ENCODE measurements around the gene DPP9.
"Not testable (repeated sequence)": the region's sequence is repeated elsewhere in the genome, so short reads cannot be mapped to it uniquely, and the experiment has no call there.

The DPP9 gene

DNA sequence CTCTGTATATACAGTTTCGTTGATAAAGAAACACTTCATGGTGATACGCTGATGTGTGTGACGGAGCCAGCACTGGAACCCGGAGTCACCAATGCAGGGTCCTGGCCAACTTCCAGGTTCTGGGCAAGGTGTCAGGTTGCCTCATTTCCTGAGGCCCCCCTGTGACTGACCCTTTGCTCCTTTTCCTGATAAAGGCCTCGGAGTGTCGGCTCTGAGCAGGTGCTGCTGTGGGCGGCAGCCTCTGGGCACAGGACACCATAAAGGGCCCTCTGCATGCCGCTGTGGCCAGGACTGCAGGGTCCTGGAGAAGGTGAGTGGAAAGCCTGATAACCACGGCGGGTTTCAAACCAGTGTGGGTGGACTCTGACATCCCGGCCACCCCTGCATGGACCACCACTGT, 36.2 kb downstream of the DPP9 start:
- DNase-seq (ENCODE audit: low read depth), result no peak

DNA sequence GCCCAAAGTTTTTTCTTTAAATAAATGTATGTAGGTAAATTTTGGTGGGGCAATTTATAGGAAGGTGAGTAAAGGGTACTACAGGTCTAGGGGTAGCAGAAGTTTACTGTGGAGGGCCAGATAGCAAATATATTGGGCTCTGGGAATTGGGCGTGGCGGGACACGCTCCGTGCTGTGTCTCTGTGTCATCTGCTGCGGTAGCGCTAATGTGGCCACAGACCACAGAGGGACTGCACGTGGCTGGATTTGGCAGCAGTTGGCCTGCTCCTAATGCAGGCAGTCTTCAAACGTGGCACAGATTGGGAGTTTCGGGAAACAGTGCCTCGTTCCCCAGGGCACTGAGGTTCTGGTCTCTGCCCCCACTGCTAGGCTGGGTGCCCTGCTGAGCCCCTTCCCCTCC, 36.9 kb downstream of the DPP9 start:
- no peak for DNase-seq (ENCODE audit: low read depth)

- DNase-seq (ENCODE audit: low read depth), result no peak
Observed at GRCh38 chr19:4684312-4685095, 39.1 kb downstream of the DPP9 start.

DNA sequence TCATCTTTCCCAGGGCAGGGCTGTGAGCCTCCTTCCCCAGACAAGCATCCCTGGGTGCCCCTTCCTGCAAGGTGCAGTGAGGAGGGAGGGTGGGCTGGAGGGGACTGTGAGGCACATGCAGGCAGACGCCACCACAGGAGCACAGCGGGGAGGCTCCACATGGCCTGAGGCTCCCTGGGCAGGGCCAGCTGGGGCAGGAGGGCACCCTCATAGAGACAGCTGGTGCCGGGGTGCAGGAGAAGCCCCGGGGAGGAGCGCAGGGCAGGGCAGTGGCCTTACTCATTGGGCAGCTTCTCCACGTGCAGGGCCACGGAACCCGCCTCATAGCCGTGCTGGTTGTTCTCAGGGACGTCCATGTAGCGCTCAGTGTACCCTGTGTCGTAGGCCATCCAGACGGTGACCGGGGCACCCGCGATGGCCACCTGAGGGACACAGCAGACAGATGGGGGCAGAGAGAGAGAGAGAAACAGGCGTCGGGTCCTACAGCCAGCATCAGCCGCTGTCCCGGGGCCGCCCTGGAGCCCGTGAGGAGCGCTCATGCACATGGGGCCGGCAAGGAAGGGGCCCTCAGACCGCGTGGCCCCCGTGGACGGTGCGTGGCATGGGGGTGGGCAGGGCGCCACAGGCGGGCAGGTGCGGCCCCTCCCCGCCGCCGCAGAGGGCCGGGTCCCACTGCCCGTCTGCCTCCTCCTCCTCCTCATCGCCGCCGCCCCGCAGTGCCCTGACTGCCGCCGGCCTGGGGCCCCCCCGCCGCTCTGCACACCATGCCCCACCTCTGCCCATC, 41.0 kb downstream of the DPP9 start:
- no peak for DNase-seq (ENCODE audit: low read depth)

DNA sequence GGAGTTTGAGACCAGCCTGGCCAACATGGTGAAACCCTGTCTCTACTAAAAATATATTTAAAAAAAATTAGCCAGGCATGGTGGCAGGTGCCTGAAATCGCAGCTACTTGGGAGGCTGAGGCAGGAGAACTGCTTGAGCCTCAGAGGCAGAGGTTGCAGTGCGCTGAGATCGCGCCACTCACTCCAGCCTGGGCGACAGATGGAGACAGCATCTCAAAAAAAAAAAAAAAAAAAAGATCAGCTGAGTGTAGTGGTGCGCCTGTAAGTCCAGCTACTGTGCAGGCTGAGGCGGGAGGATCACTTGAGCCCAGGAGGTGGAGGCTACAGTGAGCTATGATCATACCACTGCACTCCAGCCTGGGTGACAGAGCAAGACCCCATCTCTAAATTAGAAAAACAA, 43.6 kb downstream of the DPP9 start:
- DNase-seq (ENCODE audit: low read depth), result not testable (repeated sequence)

DNA sequence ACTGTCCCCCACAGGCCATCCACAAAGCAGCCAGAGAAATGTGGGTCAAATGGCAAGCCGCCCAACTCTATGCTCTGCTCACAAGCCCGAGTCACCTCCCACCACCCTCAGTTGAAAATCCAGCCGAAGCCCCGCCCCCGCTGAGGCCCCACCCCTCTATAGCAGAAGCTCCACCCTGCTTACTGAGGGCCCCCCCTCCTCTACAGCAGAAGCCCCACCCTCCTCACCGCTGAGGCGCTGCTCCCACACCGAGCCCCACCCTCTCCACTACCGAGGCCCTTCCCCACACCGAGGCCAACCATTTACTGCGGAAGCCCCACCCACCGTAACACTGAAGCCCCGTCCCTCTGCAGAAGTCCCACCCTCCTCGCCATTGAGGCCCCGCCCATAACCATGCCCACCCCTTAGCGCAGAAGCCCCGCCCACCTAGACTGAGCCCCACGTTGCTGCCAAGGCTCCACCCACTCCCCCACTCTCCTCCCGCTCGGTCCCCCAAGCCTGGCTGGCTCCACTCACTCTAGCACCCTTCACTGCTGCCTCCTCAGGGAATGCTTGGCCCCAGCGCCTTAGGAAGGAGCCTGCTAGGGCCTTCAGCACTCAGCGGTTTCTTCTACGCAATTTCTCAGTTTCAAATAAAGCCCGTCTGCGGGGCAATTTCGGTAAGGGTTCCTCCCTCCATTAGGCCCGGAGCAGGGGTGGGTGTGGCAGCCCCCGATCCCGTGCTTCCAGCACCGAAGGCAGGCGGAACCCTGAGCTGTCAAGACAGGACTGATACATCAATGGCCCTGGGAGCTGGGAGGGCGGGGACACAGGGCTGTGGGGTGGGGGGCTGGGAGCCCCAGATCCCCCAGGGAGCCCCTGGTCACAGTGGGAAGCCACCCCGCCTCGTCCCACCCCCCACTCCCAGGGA, 44.5 kb downstream of the DPP9 start:
- DNase-seq (ENCODE audit: low read depth), result no peak

DNA sequence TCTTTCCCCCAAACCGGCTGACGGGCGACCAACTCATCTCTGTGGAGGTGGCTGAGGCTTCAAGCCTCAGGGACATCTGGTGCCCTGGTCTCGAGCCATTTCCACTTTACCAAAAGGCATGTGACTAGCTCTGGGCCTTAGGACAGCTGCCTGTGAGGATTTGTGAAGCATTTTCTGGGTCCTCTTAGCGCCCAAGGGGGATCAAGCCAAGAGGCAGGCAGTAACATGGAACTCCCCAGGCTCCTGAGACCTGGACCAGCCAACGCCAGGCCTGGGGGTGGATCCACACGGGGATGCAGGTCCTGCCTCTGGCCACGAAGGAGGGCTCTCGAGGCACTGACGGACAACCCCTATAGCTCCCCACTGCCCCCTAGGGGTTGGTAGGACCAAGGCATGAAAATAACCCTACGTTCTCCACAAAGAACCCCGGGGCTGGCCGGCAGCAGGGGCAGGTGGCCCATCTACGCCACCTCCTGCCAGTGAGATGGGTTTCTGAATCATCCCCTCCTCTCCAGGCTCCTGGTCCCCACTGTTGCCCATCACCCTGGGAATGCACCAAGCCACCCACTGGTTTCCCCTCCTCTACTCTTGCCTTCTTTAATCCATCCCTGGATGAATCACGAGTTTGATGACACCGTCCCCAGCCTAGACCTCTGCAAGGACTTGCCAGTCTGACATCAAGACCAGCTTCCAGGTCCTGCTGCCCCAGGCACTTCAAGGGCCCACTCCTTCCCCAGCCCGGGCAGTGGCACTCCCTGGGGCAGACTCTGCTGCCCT, 46.5 kb downstream of the DPP9 start:
- no peak for DNase-seq (ENCODE audit: low read depth)

- DNase-seq (ENCODE audit: low read depth), result no peak
Observed at GRCh38 chr19:4675346-4675745, 48.3 kb downstream of the DPP9 start.

- no peak for DNase-seq (ENCODE audit: low read depth)
Observed at GRCh38 chr19:4673726-4674125, 49.9 kb downstream of the DPP9 start.

DNA sequence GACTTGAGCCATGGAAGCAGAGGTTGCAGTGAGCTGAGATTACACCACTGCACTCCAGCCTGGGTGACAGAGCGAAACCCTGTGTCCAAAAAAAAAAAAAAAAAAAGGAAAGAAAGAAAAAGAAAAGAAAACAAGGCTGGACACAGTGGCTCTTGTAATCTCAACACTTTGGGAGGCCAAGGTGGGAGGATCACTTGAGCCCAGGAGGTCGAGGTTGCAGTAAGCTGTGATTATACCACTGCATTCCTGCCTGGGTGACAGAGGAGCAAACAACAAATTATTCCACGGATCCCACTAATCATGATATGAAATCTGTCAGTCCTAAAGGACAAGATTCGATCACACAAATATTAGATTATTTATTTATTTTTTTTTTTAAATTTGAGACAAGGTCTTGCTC, 50.4 kb downstream of the DPP9 start:
- no peak for DNase-seq (ENCODE audit: low read depth)

- no peak for DNase-seq (ENCODE audit: low read depth)
Observed at GRCh38 chr19:4671185-4671851, 52.3 kb downstream of the DPP9 start.

- peak; percentile 82 for DNase-seq (ENCODE audit: low read depth)
Observed at GRCh38 chr19:4669723-4670480, 53.7 kb downstream of the DPP9 start, which contains the start of gene MYDGF. Gene MYDGF (minus strand): TSS chr19:4670342. CDS start chr19:4670334, 8 bp downstream.

- no peak for DNase-seq (ENCODE audit: low read depth)
Observed at GRCh38 chr19:4664642-4665041, 59.0 kb downstream of the DPP9 start.

DNA sequence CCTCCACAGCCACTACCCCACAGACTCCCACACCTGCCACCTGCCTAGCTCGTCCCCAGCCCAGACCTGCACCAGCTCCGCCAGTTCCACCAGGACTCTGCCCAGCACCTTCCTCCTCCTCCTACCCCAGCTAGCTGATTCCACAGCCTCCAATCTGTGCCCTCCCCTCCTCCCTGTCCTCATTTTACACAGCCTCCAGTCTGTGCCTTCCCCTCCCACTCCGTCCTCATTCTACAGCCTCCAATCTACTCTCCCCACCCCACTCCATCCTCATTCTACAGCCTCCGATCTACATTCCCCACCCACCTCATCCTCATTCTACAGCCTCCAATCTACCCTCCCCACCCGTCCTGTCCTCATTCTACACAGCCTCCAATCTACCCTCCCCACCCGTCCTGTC, 60.8 kb downstream of the DPP9 start:
- no peak for DNase-seq (ENCODE audit: low read depth)

- DNase-seq (ENCODE audit: low read depth), result no peak
Observed at GRCh38 chr19:4662020-4662695, 61.5 kb downstream of the DPP9 start.

DNA sequence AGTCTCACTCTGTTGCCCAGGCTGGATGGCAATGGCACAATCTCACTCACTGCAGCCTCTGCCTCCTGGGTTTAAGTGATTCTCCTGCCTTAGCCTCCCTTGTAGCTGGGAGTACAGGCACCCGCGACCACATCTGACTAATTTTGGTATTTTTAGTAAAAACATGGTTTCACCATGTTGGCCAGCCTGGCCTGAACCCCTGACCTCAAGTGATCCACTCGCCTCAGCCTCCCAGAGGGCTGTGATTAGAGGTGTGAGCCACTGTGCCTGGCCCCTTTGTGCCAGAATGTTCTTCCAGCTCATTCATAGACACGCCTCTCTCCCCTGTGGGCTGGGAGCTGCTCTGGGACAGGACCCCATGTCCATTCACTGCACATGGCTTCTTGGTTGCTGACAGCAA, 62.6 kb downstream of the DPP9 start:
- no peak for DNase-seq (ENCODE audit: low read depth)

GRCh38 chr19:4660181-4660791, 63.4 kb downstream of the DPP9 start:
- DNase-seq (ENCODE audit: low read depth), result no peak

GRCh38 chr19:4657835-4658234, 65.8 kb downstream of the DPP9 start:
- no peak for DNase-seq (ENCODE audit: low read depth)

DNA sequence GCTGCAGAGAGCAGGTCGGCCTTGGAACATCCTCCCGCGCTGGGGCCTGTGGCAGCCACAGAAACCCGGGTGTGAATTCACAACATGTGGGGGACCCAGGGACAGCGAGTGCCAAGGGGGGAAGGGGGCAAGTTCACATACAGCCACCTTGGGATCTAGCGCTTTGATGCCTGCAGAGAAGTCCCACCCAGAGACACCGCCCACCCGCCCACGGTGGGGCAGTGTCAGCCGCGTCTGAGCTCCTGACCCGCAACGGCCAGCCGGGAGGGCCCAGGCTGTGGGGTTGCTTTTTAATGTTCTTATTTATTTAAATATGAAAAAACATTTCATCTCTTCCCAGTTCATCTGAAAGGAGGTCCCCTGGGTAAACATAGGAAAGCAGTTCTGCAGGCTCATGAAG, 66.4 kb downstream of the DPP9 start:
- DNase-seq (ENCODE audit: low read depth), result no peak
